Measurements from ENCODE around the gene PPP1R37.

Gene PPP1R37

DNA sequence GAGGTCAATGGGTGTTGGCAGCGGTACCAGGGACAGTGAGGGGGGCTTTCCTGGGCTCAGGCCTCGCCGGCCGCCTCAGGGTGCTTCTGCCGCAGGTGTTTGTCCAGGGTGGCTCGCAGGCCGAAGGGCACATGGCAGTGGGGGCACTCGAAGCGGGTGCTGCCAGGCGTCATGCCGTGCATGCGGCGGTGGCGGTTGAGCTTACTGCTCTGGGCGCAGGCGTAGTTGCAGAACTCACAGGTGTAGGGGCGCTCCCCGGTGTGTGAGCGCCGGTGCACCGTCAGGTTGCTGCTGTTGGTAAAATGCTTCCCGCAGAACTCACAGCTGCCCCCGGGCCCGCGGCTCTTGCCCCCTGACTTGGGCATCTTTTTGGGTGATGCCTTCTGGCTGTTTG is 21.4 kb upstream of the PPP1R37 start:
- DNase-seq: no peak

DNA sequence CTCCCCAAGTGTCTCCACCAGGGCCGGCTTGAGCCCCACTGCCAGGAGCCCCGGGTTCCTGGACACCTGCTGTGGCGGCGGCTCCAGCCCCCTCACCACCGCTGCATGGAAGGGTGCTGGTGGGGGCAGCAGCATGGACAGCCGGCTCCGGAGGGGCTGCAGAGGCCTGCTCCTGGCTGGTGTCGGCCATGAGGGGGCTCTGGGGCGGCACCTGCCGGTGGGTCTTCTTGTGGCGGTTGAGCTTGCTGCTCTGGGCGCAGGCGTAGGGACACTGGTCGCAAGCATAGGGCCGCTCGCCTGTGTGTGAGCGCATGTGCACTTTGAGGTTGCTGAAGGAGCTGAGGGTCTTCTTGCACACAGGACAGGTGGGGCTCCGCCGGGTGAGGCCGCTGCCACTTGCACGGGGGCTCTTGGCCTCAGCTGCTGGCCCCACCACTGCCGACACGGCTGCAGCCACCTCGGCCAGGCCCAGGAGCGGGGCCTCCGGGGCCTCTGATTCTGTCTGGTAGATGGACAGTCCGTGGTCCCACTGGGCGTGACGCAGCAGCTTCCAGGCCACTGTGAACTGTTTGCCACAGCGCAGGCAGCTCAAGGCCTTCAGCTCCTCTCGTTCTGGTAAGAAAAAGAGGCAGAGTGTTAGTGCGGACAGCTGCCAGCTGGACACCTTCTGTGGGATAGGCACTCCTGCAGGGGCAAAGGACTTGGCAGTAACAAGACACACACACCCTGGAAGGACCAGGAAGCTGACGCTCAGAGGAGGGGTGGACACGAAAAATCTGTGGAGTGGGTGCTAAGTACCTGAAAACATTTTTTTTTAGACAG is 20.8 kb upstream of the PPP1R37 start:
- DNase-seq: no peak

DNA sequence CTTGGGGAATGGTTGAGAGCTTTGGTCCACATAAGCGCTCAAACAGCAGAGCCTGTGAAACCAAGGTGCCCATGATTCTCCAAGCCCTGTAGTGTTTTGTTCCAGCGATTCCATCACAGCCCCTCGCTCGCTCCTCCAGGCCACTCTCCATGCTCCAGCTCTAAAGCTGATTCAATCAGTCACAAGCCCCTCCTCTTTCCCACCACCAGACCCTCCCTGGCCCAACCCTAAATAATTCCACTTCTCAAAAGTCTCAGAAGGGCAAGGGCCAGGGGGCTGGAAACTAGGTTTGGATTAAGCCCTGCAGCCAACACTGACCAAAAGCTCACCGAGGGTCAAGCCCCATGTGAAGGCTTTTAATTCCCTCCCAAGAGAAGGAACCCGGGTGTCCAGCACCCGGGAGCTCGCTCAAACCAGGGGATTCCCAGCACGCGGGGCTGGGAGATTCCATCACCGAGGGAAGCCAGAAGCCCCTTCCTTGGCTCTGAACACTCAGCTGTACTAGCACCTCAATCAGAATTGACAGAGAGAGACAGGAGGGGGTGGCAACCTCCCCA is 18.2 kb upstream of the PPP1R37 start:
- no peak for DNase-seq

DNA sequence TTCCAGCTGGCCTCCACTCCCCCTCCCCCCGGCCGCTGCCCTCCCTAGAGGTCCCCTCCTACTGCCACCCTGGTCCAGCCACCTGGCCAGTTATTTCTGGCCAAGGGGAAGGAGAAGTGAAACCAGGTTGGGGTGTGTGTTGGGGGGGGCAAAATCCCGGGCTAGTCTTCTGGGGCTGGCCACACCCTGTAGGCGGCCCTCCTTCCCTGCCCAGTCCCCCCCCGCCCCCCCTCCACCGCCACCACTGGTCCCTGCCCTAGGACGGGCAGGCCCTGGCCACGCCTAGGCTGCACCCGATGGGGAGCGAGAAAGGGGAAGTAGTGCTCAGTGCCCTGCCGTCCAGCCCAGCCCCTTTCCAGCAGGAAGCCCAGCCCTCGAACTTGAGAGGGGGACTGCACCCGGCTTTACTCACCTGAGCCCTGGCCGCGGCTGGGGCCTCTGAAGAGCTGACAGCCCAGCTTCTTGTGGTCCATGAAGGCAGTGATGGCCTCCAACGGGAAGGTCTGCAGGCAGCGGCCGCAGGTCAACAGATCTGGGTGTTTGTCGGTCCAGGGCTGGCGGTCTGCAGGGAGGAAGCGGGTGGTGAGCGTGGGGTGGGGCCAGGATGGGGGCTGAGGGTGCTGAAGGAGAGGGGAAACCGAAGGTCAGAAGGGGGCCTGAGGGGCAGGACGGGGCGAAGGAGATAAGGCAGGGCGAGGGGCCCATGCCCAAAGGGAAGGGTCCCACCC is 17.5 kb upstream of the PPP1R37 start:
- DNase-seq: peak; percentile 7

DNA sequence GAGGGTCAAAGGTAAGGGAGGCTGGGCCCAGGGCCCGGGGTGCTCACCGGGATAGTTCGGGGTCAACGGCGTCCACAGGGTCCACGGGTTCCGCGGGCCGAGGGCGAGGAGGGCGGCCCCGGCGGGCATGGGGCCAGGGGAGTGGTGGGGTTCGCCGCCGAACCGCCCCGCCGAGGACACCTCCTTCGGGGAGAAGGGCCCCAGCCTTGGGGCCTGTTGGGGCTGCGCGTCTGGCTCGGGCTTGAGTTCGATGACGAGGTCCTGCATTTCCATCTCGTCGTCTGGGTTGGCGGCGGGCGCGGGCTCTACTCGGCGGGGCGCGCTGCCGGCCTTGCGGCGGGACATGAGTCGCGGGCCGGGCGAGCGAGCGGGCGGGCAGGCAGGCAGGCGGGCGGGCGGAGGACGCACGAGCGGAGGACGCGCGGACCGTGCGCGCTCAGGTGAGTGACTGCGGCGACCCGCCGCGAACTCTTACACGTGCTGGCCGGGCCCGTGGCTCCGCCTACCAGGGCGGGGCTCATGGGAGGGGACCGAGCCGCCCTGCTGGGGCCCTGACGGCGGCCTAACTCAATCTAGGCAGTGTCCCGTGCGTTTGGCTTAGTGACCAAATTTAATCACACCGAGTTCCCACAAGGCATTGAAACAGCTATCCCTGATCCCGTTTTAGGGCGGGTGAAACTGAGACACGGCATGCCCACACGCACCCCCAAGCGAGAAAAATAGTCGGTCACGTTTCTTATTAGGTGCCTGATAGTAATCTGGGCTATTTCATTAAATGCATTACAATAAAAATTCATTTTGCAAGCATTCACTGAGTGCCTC is 16.7 kb upstream of the PPP1R37 start, which contains the start of gene ZNF296:
TSS of gene ZNF296 (minus strand) at position 450 of the 822 bp plus-strand sequence. CDS start at position 345, 105 bp downstream.
- peak; percentile 70 for DNase-seq

DNA sequence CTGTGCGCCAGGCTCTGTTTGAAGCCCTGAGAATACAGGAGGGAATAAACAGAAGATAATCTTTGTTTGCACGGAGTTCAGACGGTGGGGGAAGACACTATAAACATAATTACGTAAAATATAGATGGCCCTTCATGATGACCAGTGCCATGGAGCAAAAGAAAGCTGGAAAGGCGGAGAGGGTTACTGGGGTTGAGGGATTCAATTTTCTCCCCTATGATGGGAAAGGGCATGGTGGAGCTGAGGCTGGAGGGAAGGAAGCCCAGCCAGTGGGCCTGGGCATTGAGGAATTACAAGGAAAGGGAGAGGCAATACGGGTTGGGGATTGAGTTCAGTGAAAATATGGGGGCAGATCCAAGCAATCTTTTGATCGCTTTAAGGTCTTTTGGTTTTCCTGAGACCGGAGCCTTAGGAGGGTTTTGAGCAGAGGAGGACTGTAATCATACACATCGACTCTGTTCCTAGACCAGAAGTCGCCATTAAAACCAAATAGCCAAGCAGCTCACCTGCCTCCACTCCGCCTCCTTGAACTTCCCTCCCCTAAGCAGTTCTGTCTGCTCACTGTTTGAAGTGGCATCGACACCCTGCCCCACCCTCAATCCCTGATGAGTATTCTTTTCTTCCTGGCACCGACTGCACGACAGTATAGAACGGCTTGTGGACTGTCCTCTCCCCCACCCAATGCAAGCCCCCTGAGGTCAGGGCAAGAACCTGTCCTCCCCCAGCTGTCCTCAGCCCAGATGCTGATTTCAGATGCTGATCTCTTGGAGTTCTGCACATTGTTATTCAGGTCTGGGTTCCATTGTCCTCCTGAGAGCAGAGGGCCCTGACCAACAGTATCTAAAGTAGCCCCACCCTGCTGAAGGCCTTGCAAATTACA is 15.9 kb upstream of the PPP1R37 start:
- no peak for DNase-seq

DNA sequence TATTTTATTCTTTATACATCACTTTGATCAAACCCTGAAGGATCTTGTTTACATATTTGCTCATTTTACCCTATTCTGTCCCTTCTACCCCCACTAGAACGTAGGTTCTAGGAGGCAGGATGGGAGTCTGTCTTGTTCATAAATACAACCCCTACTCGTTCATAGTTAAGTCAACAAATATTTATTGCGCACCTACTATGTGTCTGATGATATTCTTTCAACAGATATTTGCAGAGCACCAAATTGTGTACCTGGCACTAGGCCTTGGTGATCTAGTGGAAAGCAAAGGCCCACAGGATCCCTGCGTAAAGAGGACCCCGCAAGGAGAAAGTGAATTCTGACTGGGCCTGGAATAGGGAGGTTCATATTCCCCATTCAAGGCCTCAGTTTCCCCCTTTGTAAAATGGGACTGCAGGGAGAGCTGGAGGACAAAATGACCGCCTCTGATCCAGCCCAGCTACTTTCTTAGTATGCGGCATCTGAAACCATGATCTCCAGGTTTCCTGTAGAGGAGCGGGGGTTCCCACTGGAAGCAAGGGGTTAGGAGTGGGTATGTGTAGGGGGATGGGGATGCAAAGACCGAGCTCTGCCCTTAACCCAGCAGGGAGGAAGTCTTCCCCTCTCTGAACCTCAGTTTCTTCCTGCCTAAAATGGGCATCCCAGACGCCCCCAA is 14.5 kb upstream of the PPP1R37 start:
- no peak for DNase-seq

DNA sequence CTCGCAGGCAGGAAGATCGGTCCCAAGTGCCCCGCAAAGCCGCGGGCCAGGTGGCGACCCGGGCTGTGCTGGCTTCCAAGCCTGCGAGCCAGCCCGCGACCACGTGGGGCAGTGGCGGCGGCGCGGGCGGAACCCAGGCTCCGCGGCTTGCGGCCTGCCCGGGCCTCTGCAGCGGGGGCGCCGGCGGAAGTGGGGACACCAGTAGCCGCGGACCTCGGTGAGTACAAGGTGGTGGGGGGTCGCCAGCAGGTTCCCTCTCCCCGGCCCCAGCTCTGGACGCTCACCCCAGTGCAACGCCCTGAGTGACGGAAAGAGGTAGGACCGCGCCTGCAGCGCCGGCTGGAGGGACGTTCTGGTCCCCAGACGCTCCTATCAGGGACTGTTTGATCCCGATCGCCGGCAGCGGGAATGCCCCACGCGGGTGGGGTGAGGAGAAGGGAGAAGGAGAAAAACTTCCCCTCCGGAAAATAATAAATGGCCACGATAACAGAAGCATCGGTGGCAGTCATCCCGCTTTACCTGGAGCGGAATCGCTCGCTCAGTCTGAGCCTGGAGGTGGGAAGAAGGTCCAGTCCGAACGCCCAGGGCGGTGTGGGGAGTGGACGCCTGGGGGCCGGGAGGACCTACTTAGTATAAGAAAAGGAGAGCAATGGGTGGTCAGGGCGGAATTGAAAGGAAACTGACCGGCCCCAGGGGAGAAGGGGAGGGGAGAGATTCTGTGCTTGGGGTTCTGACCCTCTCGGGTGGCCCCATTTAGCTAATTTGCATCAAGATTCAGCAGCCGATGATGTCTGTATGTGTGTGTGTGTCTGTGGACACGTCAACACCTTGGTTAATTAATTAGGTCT is 13.7 kb upstream of the PPP1R37 start, which contains the start of gene GEMIN7:
TSS of gene GEMIN7 (plus strand) at position 198 of the 848 bp plus-strand sequence. CDS start 10,855 bp downstream, outside the sequence.
- peak; percentile 51 for DNase-seq

DNA sequence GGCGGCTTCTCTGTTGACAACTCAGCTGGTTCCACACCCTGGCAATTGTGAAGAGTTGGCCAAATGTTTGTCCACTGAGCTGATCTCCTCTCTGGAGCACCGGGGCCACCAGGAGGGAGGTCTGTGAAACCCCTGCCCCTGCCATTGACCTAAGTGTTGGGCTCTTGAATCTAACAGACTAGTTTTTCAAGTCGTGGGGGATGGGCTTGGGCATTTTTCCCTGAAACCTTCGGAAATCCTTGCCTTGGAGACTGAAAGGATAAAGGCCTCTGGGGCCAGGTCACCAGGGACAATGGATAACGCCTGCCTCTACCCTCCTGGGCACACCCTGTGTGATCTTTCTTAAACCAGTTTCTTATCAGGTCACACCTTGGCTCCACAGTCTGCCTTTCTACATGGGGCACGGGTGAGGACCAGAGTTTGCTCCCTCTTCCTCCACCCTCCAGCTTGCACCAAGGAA is 13.0 kb upstream of the PPP1R37 start:
- DNase-seq: no peak

DNA sequence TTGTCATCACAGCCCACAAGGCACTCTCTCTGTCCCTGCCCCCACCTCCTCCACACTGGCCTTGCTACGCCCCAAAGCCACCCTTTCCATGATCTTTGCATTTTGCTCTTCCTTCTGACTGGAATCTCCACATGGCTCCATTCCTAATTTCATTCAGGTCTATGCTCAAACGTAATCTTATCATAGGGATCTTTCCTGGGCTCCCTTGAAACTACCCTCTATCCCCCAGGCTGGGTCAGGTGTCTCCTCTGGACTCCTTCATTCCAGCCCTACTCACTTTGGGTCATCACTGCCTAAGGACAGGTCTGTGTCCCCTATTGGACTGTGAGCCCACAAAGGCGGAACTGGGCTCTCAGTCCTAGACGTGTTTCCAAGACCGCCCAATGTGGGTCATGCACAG is 10.8 kb upstream of the PPP1R37 start:
- no peak for DNase-seq

DNA sequence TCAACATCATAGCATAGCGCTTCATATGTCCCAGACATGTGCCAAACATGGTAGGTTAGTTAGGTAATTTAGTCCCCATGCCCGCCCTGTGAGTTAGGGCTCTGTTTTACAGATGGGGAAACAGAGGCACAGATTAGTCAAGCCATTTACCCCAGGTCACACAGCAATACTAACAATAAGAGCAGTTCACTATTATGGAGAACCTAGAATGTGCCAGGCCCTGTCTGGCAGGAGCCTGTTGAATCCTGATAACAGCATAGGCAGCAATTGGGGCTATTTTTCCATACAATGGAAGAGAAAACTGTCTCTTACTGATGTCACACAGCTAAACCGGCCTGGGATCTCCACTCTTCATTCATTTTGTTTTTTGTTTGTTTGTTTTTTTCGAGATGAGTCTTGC is 6.5 kb upstream of the PPP1R37 start:
- DNase-seq: no peak

DNA sequence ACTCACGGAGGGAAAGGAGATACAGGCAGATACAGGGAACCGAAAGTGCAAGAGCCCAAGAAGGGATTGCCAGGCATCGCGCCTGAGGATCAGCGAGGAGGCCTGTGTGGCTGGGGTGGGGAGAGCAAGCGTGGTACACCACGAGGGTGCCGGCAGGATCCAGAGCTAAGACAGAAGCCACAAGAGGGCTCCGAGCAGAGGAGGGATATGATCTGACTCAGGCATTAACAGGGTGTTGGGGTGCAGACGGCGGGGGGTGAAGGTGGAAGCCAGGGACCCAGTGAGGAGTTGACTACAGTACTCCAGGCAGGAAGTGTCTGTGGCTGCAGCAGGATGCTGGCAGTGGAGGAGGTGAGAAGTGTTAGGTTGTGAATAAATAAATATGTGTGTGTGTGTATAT is 5.4 kb upstream of the PPP1R37 start:
- DNase-seq: no peak

DNA sequence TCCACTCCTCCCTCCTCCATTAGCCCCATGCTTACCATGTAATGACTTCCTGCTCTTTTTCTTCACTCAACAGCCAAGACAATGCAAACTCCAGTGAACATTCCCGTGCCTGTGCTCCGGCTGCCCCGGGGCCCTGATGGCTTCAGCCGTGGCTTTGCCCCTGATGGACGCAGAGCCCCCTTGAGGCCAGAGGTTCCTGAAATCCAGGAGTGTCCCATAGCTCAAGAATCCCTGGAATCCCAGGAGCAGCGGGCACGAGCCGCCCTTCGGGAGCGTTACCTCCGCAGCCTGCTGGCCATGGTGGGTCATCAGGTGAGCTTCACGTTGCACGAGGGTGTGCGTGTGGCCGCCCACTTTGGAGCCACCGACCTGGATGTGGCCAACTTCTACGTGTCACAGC is 2.9 kb upstream of the PPP1R37 start:
- DNase-seq: no peak

DNA sequence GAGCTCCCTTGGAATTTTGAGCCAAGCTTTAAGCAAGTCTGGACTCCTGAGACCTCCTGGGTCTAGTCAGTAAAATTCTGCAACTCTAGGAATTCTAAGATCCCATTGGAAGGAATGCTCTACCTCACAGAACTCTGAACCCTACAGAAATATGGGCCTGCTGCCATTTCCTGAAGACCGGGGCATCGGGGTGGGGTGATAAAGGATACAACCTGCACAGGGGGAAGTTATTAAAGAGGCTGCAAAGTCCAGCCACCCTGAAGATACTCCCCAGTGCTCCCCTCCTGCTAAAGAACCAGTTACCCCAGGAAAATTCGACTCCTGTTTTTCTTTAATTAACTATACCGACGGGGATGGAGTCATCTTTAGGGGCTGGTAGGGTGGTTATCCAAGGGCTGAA is 2.4 kb upstream of the PPP1R37 start:
- DNase-seq: no peak

DNA sequence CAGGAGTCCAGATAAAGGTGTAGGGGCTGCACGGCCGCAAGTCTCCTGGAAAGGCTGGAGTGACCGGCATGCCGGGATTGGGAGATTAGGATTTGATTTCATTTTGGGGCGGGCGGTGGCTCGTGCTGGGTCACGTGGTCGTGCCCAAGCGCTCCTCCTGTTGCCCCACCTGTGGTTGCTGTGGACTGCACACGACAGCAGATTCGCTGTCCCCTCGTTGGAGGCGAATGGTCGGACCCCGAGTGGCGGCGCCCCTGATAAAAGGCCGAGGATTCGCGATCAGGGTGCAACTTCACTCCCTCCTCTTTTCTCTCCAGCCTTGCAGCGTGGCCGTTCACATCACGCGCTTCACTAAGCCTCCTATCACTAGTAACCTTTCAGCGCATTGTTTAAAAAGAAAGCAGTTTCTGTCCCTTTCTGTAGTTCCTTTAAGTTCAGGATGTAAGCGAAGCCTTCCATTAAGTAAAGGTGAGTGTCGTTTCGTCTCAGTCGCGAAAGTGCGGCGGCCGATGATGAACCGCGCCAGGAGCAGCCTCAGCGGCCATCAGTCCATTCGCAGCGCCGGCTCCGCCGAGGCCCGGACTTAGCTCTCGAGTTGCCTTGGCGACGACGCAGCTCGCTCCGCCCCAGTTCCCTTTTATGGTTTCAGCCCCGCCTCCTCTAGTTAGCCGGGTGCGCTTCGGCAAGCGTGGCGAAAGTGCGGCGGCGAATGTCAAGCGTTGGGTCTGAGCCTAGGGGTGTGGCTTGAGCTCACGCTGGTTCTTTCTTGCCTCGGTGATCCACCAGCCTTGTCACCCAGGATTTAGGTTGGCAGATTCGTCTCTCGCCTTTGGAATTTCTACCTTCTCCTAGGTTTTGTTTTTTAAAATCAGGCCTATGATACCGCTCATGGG is 1.7 kb upstream of the PPP1R37 start:
- peak; percentile 98 for DNase-seq

DNA sequence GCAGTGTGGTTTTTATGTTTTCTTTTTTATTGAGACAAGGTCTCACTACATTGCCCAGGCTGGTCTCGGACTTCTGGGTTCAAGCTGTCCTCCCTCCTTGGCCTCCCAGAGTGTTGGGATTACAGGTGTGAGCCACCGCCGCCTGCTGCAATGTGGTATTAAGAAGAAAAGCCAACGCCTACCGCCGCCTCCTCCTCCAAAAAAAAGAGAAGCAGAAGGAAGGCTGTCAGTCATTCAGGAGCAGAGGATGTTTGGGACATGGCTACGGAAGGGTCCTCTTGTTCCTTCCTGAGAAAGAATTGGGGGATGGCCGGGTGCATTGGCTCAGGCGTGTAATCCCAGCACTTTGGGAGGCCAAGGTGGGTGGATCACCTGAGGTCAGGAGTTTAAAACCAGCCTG is 1.2 kb downstream of the PPP1R37 start:
- no peak for DNase-seq

DNA sequence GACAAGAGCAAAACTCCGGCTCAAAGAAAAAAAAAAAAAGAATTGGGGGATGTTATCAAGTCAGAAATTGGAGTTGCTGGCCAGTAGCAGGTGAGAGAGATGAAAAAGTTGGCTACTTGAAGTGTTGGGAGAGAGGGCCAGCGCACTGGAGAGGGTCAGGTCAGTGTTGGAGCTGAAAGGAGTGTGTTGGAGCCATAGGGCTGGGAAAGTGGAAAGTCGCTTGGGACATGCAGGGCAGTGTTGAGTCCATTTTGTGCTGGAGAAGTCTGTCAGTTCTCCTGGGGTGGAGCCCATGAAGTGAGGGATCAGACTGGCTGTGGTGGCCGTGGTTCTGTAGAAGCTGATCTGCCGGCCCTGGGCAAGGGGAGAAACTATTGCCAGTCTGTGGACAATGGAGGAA is 1.7 kb downstream of the PPP1R37 start:
- no peak for DNase-seq

DNA sequence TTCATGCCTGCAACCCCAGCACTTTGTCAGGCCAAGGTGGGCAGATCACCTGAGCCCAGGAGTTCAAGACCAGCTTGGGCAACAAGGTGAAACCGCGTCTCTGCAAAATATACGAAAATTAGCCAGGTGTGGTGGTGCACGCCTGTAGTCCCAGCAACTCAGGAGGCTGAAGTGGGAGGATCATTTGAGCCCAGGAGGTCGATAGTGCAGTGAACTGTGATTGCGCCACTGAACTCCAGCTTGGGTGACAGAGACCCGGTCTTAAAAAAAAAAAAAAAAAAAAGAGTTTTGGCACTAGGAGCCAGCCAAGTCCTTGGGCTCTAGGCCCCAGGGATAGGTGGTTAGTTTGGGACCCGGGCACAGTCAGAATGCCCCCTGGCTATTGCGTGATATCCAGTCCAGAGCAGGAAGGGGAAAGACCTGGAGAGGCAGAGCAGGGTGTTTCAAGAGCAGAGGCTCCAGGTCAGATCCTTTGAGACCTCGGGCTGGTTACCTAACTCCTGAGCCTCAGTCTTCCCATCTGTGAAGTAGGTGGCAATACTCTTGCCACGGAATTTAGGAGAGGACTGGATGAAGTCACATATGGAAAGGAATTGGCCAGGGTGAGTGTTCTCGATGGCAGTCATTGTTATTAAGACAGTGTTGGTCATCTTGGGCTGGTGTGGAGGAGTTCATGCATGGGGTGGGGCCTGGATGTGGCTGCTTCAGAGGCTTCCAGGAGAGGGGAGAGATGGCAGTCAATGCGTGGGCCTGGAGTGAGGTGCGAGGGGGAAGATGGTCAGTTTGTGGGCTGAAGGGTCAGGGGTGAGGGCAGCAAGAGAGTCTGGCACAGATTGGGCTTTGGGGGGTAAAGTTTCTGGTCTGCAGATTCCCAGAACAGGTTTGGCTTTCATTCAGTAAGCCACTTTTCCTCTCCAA is 2.8 kb downstream of the PPP1R37 start:
- no peak for DNase-seq
